ENCODE data around the gene OGT.
"Not testable (repeated sequence)": the region's sequence is repeated elsewhere in the genome, so short reads cannot be mapped to it uniquely, and the experiment has no call there.

The OGT gene

DNA sequence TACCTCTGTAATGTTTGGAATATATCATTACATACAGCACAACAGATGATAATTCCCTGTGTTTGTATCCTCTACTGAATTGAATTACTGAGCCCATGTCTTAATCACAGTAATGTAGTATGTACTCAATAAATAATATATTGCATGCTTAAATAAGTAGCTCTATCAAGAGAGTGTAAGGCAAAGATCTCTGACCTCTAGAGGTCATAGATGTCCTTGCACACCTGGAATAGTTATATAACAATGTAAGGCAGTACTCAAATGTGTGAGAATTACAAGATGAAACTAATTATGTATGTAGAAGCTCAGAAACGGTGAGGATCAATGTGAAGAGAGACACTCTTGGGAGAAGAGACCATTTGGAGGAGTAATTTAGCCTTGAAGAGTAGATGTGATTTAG is 31.0 kb downstream of the OGT start:
- H3K4me3 ChIP-seq (ENCODE audit: low read depth in 1 of 2, low read length in 1 of 2), result no peak overlapping the region
- H3K27ac ChIP-seq, result no peak overlapping the region
- H3K36me3 ChIP-seq, result peaks cover 97% of the 10 kb centered on the region
- no peaks in the 10 kb centered on the region for H3K9me3 ChIP-seq
- no peaks in the 10 kb centered on the region for H3K4me1 ChIP-seq (ENCODE audit: control insufficient read depth in 1 of 2, insufficient read depth in 1 of 2, low read depth in 1 of 2, low read length in 1 of 2)
- H3K27me3 ChIP-seq, result no peaks in the 10 kb centered on the region
- TF ChIP-seq, protein P1, sequence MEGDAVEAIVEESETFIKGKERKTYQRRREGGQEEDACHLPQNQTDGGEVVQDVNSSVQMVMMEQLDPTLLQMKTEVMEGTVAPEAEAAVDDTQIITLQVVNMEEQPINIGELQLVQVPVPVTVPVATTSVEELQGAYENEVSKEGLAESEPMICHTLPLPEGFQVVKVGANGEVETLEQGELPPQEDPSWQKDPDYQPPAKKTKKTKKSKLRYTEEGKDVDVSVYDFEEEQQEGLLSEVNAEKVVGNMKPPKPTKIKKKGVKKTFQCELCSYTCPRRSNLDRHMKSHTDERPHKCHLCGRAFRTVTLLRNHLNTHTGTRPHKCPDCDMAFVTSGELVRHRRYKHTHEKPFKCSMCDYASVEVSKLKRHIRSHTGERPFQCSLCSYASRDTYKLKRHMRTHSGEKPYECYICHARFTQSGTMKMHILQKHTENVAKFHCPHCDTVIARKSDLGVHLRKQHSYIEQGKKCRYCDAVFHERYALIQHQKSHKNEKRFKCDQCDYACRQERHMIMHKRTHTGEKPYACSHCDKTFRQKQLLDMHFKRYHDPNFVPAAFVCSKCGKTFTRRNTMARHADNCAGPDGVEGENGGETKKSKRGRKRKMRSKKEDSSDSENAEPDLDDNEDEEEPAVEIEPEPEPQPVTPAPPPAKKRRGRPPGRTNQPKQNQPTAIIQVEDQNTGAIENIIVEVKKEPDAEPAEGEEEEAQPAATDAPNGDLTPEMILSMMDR (IDR thresholded peaks at IDR 0.05), result no peak

DNA sequence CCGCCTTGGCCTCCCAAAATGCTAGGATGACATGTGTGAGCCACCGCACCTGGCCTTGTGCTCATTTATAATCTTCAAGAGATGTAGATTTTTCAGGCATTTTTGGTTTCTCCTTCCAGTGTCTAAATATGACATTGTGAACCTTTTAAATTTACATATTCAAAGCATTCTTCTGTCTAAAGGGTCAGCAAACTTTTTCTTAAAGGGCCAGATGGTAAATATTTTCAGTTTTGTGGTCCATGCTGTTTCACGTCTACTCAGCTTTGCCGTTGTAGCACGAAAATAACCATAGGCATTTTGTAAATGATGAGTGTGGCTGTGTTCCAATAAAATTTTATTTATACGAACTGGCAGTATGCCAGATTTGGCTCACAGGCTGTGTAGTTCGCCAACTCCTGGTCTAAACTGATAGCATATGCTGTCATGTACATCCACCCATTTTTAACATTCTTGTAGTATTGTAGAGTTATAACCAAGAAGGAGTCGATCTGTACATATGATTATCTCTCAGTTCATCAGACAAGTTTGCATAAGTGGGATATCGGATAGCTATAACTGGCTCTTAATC is 32.7 kb downstream of the OGT start:
- no peaks in the 10 kb centered on the region for H3K27me3 ChIP-seq
- H3K4me1 ChIP-seq (ENCODE audit: control insufficient read depth in 1 of 2, insufficient read depth in 1 of 2, low read depth in 1 of 2, low read length in 1 of 2), result no peaks in the 10 kb centered on the region
- no peak overlapping the region for H3K27ac ChIP-seq
- no peaks in the 10 kb centered on the region for H3K9me3 ChIP-seq
- peaks cover 90% of the 10 kb centered on the region for H3K36me3 ChIP-seq
- H3K4me3 ChIP-seq (ENCODE audit: low read depth in 1 of 2, low read length in 1 of 2), result no peak overlapping the region
- TF ChIP-seq, protein P1 (IDR thresholded peaks at IDR 0.05), result no peak

DNA sequence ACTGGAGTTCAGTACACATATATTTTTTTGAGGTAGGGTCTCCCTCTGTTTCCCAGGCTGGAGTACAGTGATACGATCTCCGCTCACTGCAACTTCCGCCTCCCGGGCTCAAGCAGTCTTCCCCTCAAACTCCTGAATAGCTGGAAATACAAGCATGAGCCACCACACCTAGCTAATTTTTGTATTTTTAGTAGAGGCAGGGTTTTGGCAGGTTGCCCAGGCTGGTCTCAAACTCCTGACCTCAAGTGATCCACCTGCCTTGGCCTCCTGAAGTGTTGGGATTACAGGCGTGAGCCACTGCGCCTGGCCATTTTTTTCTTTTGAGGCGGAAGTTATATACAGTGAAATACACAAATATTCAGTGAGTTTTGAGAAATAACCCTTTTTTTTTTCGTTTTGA is 38.5 kb downstream of the OGT start:
- not testable (repeated sequence) for H3K27ac ChIP-seq; H3K9me3 ChIP-seq; H3K27me3 ChIP-seq; H3K4me1 ChIP-seq (ENCODE audit: control insufficient read depth in 1 of 2, insufficient read depth in 1 of 2, low read depth in 1 of 2, low read length in 1 of 2); H3K4me3 ChIP-seq (ENCODE audit: low read depth in 1 of 2, low read length in 1 of 2)
- peaks cover 85% of the 10 kb centered on the region for H3K36me3 ChIP-seq

DNA sequence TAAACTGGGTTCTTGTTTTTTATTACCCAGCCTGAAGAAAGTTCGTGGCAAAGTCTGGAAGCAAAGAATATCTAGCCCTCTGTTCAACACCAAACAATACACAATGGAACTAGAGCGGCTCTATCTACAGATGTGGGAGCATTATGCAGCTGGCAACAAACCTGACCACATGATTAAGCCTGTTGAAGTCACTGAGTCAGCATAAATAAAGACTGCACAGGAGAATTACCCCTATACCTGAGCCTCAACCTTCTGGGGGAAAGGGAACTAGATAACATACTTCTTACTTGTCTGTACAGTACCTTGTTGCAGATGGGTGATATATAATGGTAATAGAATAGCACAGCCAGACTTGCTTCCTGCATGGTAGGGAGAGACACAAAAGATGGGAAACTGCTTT is 40.7 kb downstream of the OGT start:
- H3K4me1 ChIP-seq (ENCODE audit: control insufficient read depth in 1 of 2, insufficient read depth in 1 of 2, low read depth in 1 of 2, low read length in 1 of 2), result no peaks in the 10 kb centered on the region
- TF ChIP-seq, protein P1 (IDR thresholded peaks at IDR 0.05), result no peak
- H3K4me3 ChIP-seq (ENCODE audit: low read depth in 1 of 2, low read length in 1 of 2), result no peak overlapping the region
- no peaks in the 10 kb centered on the region for H3K9me3 ChIP-seq
- peaks cover 68% of the 10 kb centered on the region for H3K36me3 ChIP-seq
- no peak overlapping the region for H3K27ac ChIP-seq
- H3K27me3 ChIP-seq, result no peaks in the 10 kb centered on the region

GRCh38 chrX:71577682-71578081 is 44.8 kb downstream of the OGT start:
- Histone ChIP-seq H3K4me1 (ENCODE audit: control insufficient read depth in 1 of 2, insufficient read depth in 1 of 2, low read depth in 1 of 2, low read length in 1 of 2) (no peaks in the 10 kb centered on the region), H3K36me3 (peaks cover 36% of the 10 kb centered on the region), H3K4me3 (ENCODE audit: low read depth in 1 of 2, low read length in 1 of 2) (no peak overlapping the region), H3K9me3 (no peaks in the 10 kb centered on the region), H3K27me3 (no peaks in the 10 kb centered on the region), H3K27ac (no peak overlapping the region)
- TF ChIP-seq, protein P1 (IDR thresholded peaks at IDR 0.05), result no peak

DNA sequence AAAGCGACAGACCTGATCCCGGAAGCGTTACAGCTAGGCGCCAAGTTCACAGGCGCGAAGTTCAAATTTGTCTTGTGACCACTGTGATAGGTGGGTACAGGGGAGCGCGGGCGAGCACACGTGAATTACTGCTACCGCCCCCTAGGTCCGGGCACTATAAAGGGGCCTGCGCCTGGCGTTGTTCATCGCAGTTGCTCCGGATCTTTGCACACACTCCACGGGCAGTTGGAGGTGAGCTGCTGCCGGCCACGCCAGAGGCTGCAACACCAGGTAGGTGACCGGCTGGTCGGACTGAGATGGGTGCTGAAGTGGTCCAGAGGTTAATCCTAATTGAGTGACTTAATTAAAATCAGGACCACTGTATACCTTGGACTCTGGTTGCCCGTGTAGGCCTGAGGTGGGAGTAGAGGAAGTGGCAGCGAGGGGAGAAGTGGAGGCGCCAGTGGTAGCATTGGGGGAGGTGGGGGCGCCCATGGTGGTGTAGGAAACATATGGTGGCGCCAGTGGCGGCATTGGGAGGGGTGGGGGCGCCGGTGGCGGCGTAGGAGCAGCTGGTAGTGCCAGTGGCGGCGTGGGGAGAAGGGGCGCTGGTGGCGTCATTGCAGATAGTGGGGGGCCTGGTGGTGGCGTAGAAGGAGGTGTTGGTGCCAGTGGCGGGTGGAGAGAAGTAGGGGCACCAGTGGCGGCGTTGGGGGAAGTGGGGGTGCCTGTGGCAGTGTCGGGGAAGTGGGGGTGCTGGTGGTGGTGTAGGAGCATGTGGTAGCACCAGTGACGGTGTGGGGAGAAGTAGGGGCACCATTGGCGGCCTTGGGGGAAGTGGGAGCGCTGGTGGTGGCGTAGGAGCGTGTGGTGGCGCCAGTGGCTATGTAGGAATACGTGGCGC is 45.6 kb downstream of the OGT start, which contains the start of gene GCNA:
Gene GCNA (plus strand): TSS at position 185 of the 883 bp plus-strand sequence. CDS start 2,385 bp downstream, outside the sequence.
- Histone ChIP-seq H3K9me3 (no peaks in the 10 kb centered on the region), H3K4me3 (ENCODE audit: low read depth in 1 of 2, low read length in 1 of 2) (no peak within 1 kb of the TSS), H3K4me1 (ENCODE audit: control insufficient read depth in 1 of 2, insufficient read depth in 1 of 2, low read depth in 1 of 2, low read length in 1 of 2) (no peaks in the 10 kb centered on the region), H3K27ac (no peak within 1 kb of the TSS), H3K36me3 (peaks cover 28% of the 10 kb centered on the region), H3K27me3 (no peaks in the 10 kb centered on the region)
- TF ChIP-seq, protein P1 (IDR thresholded peaks at IDR 0.05), result no peak

All from neutrophil (primary cell).